ENCODE data around the gene C9.

C9 gene

GRCh38 chr5:39370555-39371366 lies 6.5 kb upstream of the C9 start:
- no peak for DNase-seq (ENCODE audit: insufficient read length)
- FAIRE-seq = no peak
- TF ChIP-seq TAF1 (IDR thresholded peaks at IDR 0.05; ENCODE audit: borderline replicate concordance, low read depth, low read length) (no peak), POLR2AphosphoS5 (IDR thresholded peaks at IDR 0.05; ENCODE audit: low read depth, low read length) (no peak), POLR2A (IDR thresholded peaks at IDR 0.05; ENCODE audit: low read depth, low read length) (no peak)

DNA sequence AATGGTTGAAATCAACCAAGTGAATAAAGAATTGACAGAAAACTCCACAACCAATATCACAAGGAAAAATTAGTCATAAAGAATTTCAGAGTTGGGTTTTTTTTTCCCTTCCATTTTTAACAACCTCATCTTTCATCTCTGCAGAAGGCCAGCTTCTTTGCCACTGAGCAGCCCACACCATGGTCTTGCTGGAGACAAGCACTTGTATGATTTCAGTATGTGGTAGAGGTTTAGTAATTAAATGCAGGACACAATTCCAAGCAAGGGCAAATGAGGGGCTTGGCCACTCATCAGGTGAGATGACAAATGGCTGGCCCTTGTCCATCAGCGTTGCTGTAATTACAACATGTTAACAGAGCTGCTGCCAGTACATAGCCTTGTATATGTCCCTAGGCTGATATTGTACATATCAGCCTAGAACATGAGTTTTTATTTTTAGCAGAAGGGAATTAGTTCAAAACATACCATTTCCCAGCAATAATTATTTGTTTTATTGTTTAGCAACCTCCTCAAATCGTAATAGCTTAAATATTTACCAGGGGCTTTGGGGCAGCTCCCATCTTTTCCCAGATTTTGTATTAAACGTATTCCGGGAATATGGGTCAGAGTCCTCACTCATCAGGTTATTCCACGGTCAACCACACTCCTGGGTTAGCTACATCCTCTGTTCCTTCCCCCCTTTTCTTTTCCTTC lies 5.0 kb upstream of the C9 start:
- no peak for DNase-seq (ENCODE audit: insufficient read length)
- FAIRE-seq = no peak
- TF ChIP-seq POLR2AphosphoS5 (IDR thresholded peaks at IDR 0.05; ENCODE audit: low read depth, low read length) (no peak), TAF1 (IDR thresholded peaks at IDR 0.05; ENCODE audit: borderline replicate concordance, low read depth, low read length) (no peak), POLR2A (IDR thresholded peaks at IDR 0.05; ENCODE audit: low read depth, low read length) (no peak)

- FAIRE-seq (no peak), DNase-seq (ENCODE audit: insufficient read length) (no peak)
- no peak for TF ChIP-seq TAF1 (IDR thresholded peaks at IDR 0.05; ENCODE audit: borderline replicate concordance, low read depth, low read length)
- TF ChIP-seq POLR2A (IDR thresholded peaks at IDR 0.05; ENCODE audit: low read depth, low read length) = no peak
- no peak for TF ChIP-seq POLR2AphosphoS5 (IDR thresholded peaks at IDR 0.05; ENCODE audit: low read depth, low read length)
Measured at GRCh38 chr5:39368116-39368515, 3.8 kb upstream of the C9 start.

GRCh38 chr5:39367711-39368110 lies 3.4 kb upstream of the C9 start:
- DNase-seq (ENCODE audit: insufficient read length) (no peak), FAIRE-seq (no peak)
- no peak for TF ChIP-seq POLR2AphosphoS5 (IDR thresholded peaks at IDR 0.05; ENCODE audit: low read depth, low read length)
- no peak for TF ChIP-seq TAF1 (IDR thresholded peaks at IDR 0.05; ENCODE audit: borderline replicate concordance, low read depth, low read length)
- TF ChIP-seq POLR2A (IDR thresholded peaks at IDR 0.05; ENCODE audit: low read depth, low read length) = no peak

DNA sequence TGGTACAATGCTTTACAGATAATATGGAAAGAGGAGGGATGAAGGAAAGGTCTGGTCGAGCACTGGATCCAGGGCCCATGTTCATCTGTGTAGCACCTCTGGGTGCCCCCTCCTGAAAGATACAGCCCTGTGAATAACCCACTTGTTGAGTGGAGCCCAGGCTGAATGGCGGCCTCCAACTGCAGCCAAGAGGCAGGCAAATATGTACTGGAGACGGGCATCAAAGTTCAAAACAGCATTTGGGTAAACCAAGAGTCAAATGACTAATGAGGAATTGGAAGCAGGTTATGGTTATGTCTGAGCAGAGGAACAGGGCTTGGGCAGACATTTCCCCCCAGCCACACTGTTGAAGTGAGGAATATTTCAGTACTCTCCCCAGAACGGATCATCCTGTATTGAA lies 1.1 kb downstream of the C9 start:
- TF ChIP-seq POLR2AphosphoS5 (IDR thresholded peaks at IDR 0.05; ENCODE audit: low read depth, low read length) (no peak), TAF1 (IDR thresholded peaks at IDR 0.05; ENCODE audit: borderline replicate concordance, low read depth, low read length) (no peak), POLR2A (IDR thresholded peaks at IDR 0.05; ENCODE audit: low read depth, low read length) (no peak)
- DNase-seq (ENCODE audit: insufficient read length) = no peak
- FAIRE-seq = no peak

- FAIRE-seq (no peak), DNase-seq (ENCODE audit: insufficient read length) (no peak)
- TF ChIP-seq TAF1 (IDR thresholded peaks at IDR 0.05; ENCODE audit: borderline replicate concordance, low read depth, low read length) (no peak), POLR2AphosphoS5 (IDR thresholded peaks at IDR 0.05; ENCODE audit: low read depth, low read length) (no peak), POLR2A (IDR thresholded peaks at IDR 0.05; ENCODE audit: low read depth, low read length) (no peak)
Measured at GRCh38 chr5:39362646-39363045, 1.6 kb downstream of the C9 start.

GRCh38 chr5:39361306-39361705 lies 3.0 kb downstream of the C9 start:
- FAIRE-seq (no peak), DNase-seq (ENCODE audit: insufficient read length) (no peak)
- TF ChIP-seq POLR2AphosphoS5 (IDR thresholded peaks at IDR 0.05; ENCODE audit: low read depth, low read length) = no peak

DNA sequence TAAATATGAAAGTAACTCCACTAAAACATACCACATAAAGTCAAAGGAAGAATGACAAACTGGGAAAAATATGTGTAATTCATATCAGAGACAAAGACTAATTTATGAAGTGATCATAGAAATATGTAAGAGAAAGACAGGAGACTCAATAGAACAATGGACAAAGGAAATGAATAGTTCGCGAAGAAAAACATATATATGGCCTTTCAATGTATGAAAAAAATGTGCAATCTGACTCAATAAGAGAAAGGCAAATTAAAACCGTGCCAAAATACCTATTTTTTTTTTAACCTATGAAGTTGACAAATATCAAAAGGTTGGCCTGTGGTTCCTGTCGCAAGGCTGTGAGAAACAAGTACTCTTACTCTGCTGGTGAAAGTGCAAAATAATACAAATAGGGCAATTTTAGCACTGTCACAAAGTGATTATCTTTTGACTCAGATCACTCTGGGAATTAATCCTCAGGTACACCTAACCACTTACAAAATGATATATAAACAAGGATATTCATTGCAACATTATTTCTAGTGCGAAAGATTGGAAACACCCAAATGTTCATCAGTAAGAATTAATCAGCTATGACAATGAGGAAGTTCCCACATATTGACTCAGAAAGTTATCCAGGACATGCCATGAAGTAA lies 3.7 kb downstream of the C9 start:
- no peak for FAIRE-seq
- DNase-seq (ENCODE audit: insufficient read length) = no peak
- no peak for TF ChIP-seq TAF1 (IDR thresholded peaks at IDR 0.05; ENCODE audit: borderline replicate concordance, low read depth, low read length)
- no peak for TF ChIP-seq POLR2A (IDR thresholded peaks at IDR 0.05; ENCODE audit: low read depth, low read length)
- no peak for TF ChIP-seq POLR2AphosphoS5 (IDR thresholded peaks at IDR 0.05; ENCODE audit: low read depth, low read length)

GRCh38 chr5:39356263-39356662 lies 8.0 kb downstream of the C9 start:
- DNase-seq (ENCODE audit: insufficient read length) = no peak
- FAIRE-seq = no peak
- TF ChIP-seq POLR2A (IDR thresholded peaks at IDR 0.05; ENCODE audit: low read depth, low read length) = no peak
- no peak for TF ChIP-seq POLR2AphosphoS5 (IDR thresholded peaks at IDR 0.05; ENCODE audit: low read depth, low read length)
- no peak for TF ChIP-seq TAF1 (IDR thresholded peaks at IDR 0.05; ENCODE audit: borderline replicate concordance, low read depth, low read length)

GRCh38 chr5:39355324-39355723 lies 9.0 kb downstream of the C9 start:
- DNase-seq (ENCODE audit: insufficient read length) (no peak), FAIRE-seq (no peak)
- TF ChIP-seq TAF1 (IDR thresholded peaks at IDR 0.05; ENCODE audit: borderline replicate concordance, low read depth, low read length) (no peak), POLR2A (IDR thresholded peaks at IDR 0.05; ENCODE audit: low read depth, low read length) (no peak), POLR2AphosphoS5 (IDR thresholded peaks at IDR 0.05; ENCODE audit: low read depth, low read length) (no peak)

DNA sequence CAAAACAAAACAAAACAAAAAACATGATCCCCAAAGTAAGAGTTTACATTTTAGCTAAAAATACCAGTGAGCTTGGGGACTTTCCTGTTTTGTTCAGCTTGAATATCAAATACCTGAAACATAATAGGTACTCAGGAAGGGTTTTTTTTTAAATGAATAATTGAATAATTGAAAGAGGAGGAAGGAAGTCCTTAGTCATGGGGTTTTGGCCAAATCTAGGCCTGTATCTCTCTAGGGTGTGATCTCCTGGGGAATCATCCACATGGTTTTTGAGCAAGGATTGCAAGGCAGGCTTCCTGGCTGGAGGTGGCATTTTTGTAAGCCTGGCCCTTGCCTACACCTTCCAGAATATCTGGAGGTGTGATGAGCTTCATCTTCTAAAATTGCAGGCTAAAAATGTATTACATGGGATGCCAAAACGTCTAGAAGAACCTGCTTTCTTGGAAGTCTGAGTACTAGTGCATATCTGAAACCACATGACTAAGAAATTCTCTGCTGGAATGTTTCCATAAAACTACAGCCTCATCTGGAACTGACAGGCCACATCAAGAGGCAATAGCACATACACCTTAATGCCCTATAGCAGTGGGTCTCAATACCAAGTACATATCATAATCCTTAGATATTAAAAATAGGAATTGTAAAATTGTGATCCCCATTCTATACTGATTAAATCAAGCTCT lies 10.4 kb downstream of the C9 start:
- FAIRE-seq (no peak), DNase-seq (ENCODE audit: insufficient read length) (no peak)
- TF ChIP-seq TAF1 (IDR thresholded peaks at IDR 0.05; ENCODE audit: borderline replicate concordance, low read depth, low read length) = no peak
- no peak for TF ChIP-seq POLR2AphosphoS5 (IDR thresholded peaks at IDR 0.05; ENCODE audit: low read depth, low read length)
- no peak for TF ChIP-seq POLR2A (IDR thresholded peaks at IDR 0.05; ENCODE audit: low read depth, low read length)
